MM.1S (cell line): ENCODE data around the gene GATA2.

ENCODE experiments used
- DNase-seq: peaks from one replicate; pipeline ENCODE4 v3.0.0-alpha.2; 2015
- H2AFZ ChIP-seq: fragments of 300-600 bp; sonication (generic); 2 replicates; pipeline ENCODE4 v1.6.0; 2016; ENCODE audit warnings: antibody characterized with exemption, low read length
- H3F3A ChIP-seq: fragments of 300-600 bp; sonication (generic); 2 replicates; pipeline ENCODE4 v1.6.1; 2016; ENCODE audit warnings: mild to moderate bottlenecking, antibody characterized with exemption, low read length, moderate library complexity, mixed read lengths; ENCODE audit not compliant: insufficient read depth
- H3K27ac ChIP-seq: fragments of 300-600 bp; sonication (generic); 2 replicates; pipeline ENCODE4 v1.5.1; 2016; ENCODE audit warnings: mild to moderate bottlenecking, low read length
- H3K27me3 ChIP-seq: fragments of 300-600 bp; sonication (generic); replicated peaks from 2 replicates; pipeline ENCODE4 v1.6.0; 2016; ENCODE audit warnings: low read length; ENCODE audit not compliant: insufficient read depth
- H3K36me3 ChIP-seq: fragments of 300-600 bp; sonication (generic); replicated peaks from 2 replicates; pipeline ENCODE4 v1.6.1; 2016; ENCODE audit warnings: mild to moderate bottlenecking, low read length, mixed read lengths; ENCODE audit not compliant: insufficient read depth
- H3K4me1 ChIP-seq: fragments of 300-600 bp; sonication (generic); 2 replicates; pipeline ENCODE4 v1.6.1; 2016; ENCODE audit warnings: low read length, mixed read lengths
- H3K4me2 ChIP-seq: fragments of 300-600 bp; sonication (generic); 2 replicates; pipeline ENCODE4 v1.6.0; 2016; ENCODE audit warnings: low read depth, low read length
- H3K4me3 ChIP-seq: fragments of 300-600 bp; sonication (generic); 2 replicates; pipeline ENCODE4 v1.5.1; 2016; ENCODE audit warnings: low read length, mixed read lengths
- H3K79me2 ChIP-seq: fragments of 300-600 bp; sonication (generic); 2 replicates; pipeline ENCODE4 v1.6.1; 2016; ENCODE audit warnings: mixed run types, low read length, mixed read lengths
- H3K9ac ChIP-seq: fragments of 300-600 bp; sonication (generic); 2 replicates; pipeline ENCODE4 v1.6.1; 2016; ENCODE audit warnings: low read length, mixed read lengths
- H3K9me2 ChIP-seq: fragments of 300-600 bp; sonication (generic); replicated peaks from 2 replicates; pipeline ENCODE4 v1.6.1; 2016; ENCODE audit warnings: mild to moderate bottlenecking, low read length, mixed read lengths; ENCODE audit not compliant: insufficient read depth
- H3K9me3 ChIP-seq: fragments of 300-600 bp; sonication (generic); replicated peaks from 2 replicates; pipeline ENCODE4 v1.6.1; 2016; ENCODE audit warnings: mild to moderate bottlenecking, low read length, mixed read lengths; ENCODE audit not compliant: insufficient read depth
- H4K20me1 ChIP-seq: fragments of 300-600 bp; sonication (generic); 2 replicates; pipeline ENCODE4 v1.6.1; 2016; ENCODE audit warnings: mild to moderate bottlenecking, low read length, moderate library complexity, mixed read lengths; ENCODE audit not compliant: insufficient read depth
- CTCF ChIP-seq: fragments of 300-600 bp; sonication (generic); IDR thresholded peaks from 2 replicates; pipeline ENCODE4 v1.5.1; 2016; ENCODE audit warnings: antibody characterized with exemption, low read length, mixed read lengths
- EZH2 ChIP-seq: fragments of 300-600 bp; sonication (generic); optimal IDR thresholded peaks from 2 replicates; pipeline ENCODE3; 2017; ENCODE audit warnings: low read depth, mild to moderate bottlenecking, antibody characterized with exemption, low read length, mixed read lengths
- EZH2phosphoT487 ChIP-seq: fragments of 300-600 bp; sonication (generic); IDR thresholded peaks from 2 replicates; pipeline ENCODE4 v1.6.1; 2018; ENCODE audit warnings: antibody characterized with exemption, low read length

The GATA2 gene

GRCh38 chr3:128435561-128435960 lies 57.4 kb downstream of the GATA2 start:
- no peak overlapping the region for H3K4me3 ChIP-seq
- TF ChIP-seq EZH2phosphoT487 (no peak), CTCF (no peak), EZH2 (no peak)
- no peak overlapping the region for H3K4me2 ChIP-seq
- H3K36me3 ChIP-seq = no peaks in the 10 kb centered on the region
- no peaks in the 10 kb centered on the region for H3K9me2 ChIP-seq
- no peaks in the 10 kb centered on the region for H3K9me3 ChIP-seq
- peaks cover 81% of the 10 kb centered on the region for H3K27me3 ChIP-seq
- H3K9ac ChIP-seq = no peak overlapping the region
- no peak overlapping the region for H3K27ac ChIP-seq
- no peaks in the 10 kb centered on the region for H4K20me1 ChIP-seq
- no peak for DNase-seq
- H2AFZ ChIP-seq = no peak overlapping the region
- H3K4me1 ChIP-seq = no peaks in the 10 kb centered on the region
- H3F3A ChIP-seq = no peaks in the 10 kb centered on the region
- H3K79me2 ChIP-seq = no peaks in the 10 kb centered on the region

- TF ChIP-seq EZH2 = no peak
- no peak for TF ChIP-seq CTCF
- no peak for TF ChIP-seq EZH2phosphoT487
These were observed 57.9 kb downstream of the GATA2 start for GRCh38 chr3:128435058-128435457.

GRCh38 chr3:128434524-128434923 lies 58.5 kb downstream of the GATA2 start:
- no peak overlapping the region for H3K27ac ChIP-seq
- peaks cover 75% of the 10 kb centered on the region for H3K27me3 ChIP-seq
- no peak for TF ChIP-seq EZH2phosphoT487
- TF ChIP-seq EZH2 = no peak
- no peak for TF ChIP-seq CTCF
- no peaks in the 10 kb centered on the region for H3K36me3 ChIP-seq
- DNase-seq = no peak
- H2AFZ ChIP-seq = no peak overlapping the region
- no peak overlapping the region for H3K4me2 ChIP-seq
- H3F3A ChIP-seq = no peaks in the 10 kb centered on the region
- H3K9ac ChIP-seq = no peak overlapping the region
- H3K4me3 ChIP-seq = no peak overlapping the region
- H3K9me3 ChIP-seq = no peaks in the 10 kb centered on the region
- H3K9me2 ChIP-seq = no peaks in the 10 kb centered on the region
- no peaks in the 10 kb centered on the region for H3K79me2 ChIP-seq
- no peaks in the 10 kb centered on the region for H4K20me1 ChIP-seq
- no peaks in the 10 kb centered on the region for H3K4me1 ChIP-seq

More at GRCh38 chr3:128435058-128435457, 57.9 kb downstream of the GATA2 start:
- Histone ChIP-seq H3K79me2 (no peaks in the 10 kb centered on the region), H3K4me1 (no peaks in the 10 kb centered on the region), H3K27me3 (peaks cover 80% of the 10 kb centered on the region), H3K4me3 (no peak overlapping the region), H4K20me1 (no peaks in the 10 kb centered on the region), H3K9me3 (no peaks in the 10 kb centered on the region), H2AFZ (no peak overlapping the region), H3K27ac (no peak overlapping the region), H3F3A (no peaks in the 10 kb centered on the region), H3K36me3 (no peaks in the 10 kb centered on the region), H3K9ac (no peak overlapping the region), H3K4me2 (no peak overlapping the region), H3K9me2 (no peaks in the 10 kb centered on the region)
- no peak for DNase-seq

GRCh38 chr3:128433837-128434165 lies 59.2 kb downstream of the GATA2 start:
- no peak overlapping the region for H3K4me2 ChIP-seq
- H4K20me1 ChIP-seq = no peaks in the 10 kb centered on the region
- H3K27me3 ChIP-seq = peaks cover 68% of the 10 kb centered on the region
- no peaks in the 10 kb centered on the region for H3K36me3 ChIP-seq
- no peaks in the 10 kb centered on the region for H3K9me2 ChIP-seq
- no peak overlapping the region for H2AFZ ChIP-seq
- H3F3A ChIP-seq = no peaks in the 10 kb centered on the region
- no peak for TF ChIP-seq CTCF
- TF ChIP-seq EZH2phosphoT487 = no peak
- TF ChIP-seq EZH2 = no peak
- no peaks in the 10 kb centered on the region for H3K4me1 ChIP-seq
- no peak for DNase-seq
- no peak overlapping the region for H3K4me3 ChIP-seq
- H3K79me2 ChIP-seq = no peaks in the 10 kb centered on the region
- H3K27ac ChIP-seq = no peak overlapping the region
- H3K9me3 ChIP-seq = no peaks in the 10 kb centered on the region
- H3K9ac ChIP-seq = no peak overlapping the region
